Measurements from ENCODE around the gene LYSMD2. TPM values are rescaled to one million over a fixed set of nuclear protein-coding genes. Genes with fewer than 3 reads are reported as not detected.

LYSMD2 gene
- total and polyA plus RNA-seq, 9 of the 15 experiments (the other 6 are each of a cell fraction or from before 2014, with no cell fraction given), result 4.3 to 30.3 (median 9.8) TPM

DNA sequence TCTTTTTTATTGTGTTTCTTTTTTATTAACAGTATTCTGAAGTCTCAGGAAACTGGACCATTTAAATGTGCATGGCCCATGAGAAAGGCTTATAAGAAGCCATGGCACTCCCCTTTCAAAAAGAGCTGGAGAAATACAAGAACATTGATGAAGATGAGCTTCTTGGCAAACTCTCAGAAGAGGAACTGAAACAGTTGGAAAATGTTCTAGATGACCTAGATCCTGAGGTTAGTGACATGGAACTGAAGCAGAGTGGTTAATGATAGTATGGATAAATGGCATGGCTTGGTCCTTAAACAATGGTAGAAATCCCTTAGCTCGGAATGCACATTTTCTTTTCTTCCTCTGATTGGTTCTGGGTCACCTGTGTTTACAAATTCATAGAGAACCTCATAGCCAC is 28.9 kb upstream of the LYSMD2 start:
- Histone ChIP-seq H3K4me3 (no peak overlapping the region), H3K27me3 (ENCODE audit: control insufficient read depth in 2 of 2, insufficient read depth in 2 of 2, low read length in 2 of 2) (no peaks in the 10 kb centered on the region), H4K20me1 (replicated peaks; ENCODE audit: control insufficient read depth, insufficient read depth, low read length) (no peaks in the 10 kb centered on the region), H3K9me3 (replicated peaks; ENCODE audit: control insufficient read depth, insufficient read depth, low read depth, low read length) (no peaks in the 10 kb centered on the region), H3K9ac (ENCODE audit: insufficient read depth in 1 of 2, low read depth in 2 of 2, low read length in 2 of 2) (no peak overlapping the region), H3K27ac (ENCODE audit: extremely low read depth, low read depth, low read length) (no peak overlapping the region), H3K36me3 (ENCODE audit: control insufficient read depth, insufficient read depth, low read length) (no peaks in the 10 kb centered on the region; the same call in 2 of the 3 replicates), H3K79me2 (ENCODE audit: control insufficient read depth, insufficient read depth, low read length) (no peaks in the 10 kb centered on the region), H3K4me2 (ENCODE audit: insufficient read depth, low read length) (no peak overlapping the region), H3K9me1 (ENCODE audit: control insufficient read depth, insufficient read depth, low read length) (no peaks in the 10 kb centered on the region), H3K4me1 (replicated peaks in 1 of 2; ENCODE audit: control insufficient read depth in 2 of 2, insufficient read depth in 2 of 2, low read length in 2 of 2) (peaks cover 0 to 9% of the 10 kb centered on the region in 2 experiments; a peak in 2 of 5 replicates), H2AFZ (ENCODE audit: low read depth, low read length) (no peak overlapping the region)
- BruUV-seq (replicated peaks), result no TSS peak
- FAIRE-seq (no peak), DNase-seq (ENCODE audit: extremely low read depth in 1 of 4, low spot score in 3 of 4) (no peak), ATAC-seq (no peak)
- 67% methylated on average over 1 of the region's 1 CpG for WGBS (ENCODE audit: insufficient coverage, low coverage, missing lambda C conversion rate)
- in situ Hi-C loops (cut with MboI) (no loop called here), intact Hi-C loops (cut with micrococcal nuclease) (no loop called here)
- POLR2A ChIA-PET, result interaction anchor here (1.0 to 3.1 kb wide), 3 partner anchors 9 to 145 kb away, joined by 3 to 9 read pairs (median 4); no protein-coding TSS in a partner anchor
- TF ChIP-seq ZNF696 (CRISPR knock-in tag; conservative IDR thresholded peaks at IDR 0.05) (no peak), ZNF140 (CRISPR knock-in tag; IDR thresholded peaks at IDR 0.05) (no peak), ZNF785 (CRISPR knock-in tag; IDR thresholded peaks at IDR 0.05) (no peak), ZKSCAN1 (IDR thresholded peaks at IDR 0.05; ENCODE audit: low read depth, low read length) (no peak), KDM4B (IDR thresholded peaks at IDR 0.05; ENCODE audit: borderline replicate concordance in 2 of 2, low read depth in 1 of 2) (no peak), HCFC1 (IDR thresholded peaks at IDR 0.05; ENCODE audit: low read depth, low read length) (no peak), ZBTB7A (IDR thresholded peaks at IDR 0.05; ENCODE audit: borderline replicate concordance, control insufficient read depth, low read depth, low read length) (no peak), CXXC5 (CRISPR knock-in tag; IDR thresholded peaks at IDR 0.05) (no peak), DPF2 (IDR thresholded peaks at IDR 0.05) (no peak), TCF7 (IDR thresholded peaks at IDR 0.05; ENCODE audit: borderline replicate concordance) (no peak), HNRNPH1 (optimal IDR thresholded peaks at IDR 0.05; ENCODE audit: low read depth, low read length) (no peak), POLR2H (tag; IDR thresholded peaks at IDR 0.05; ENCODE audit: low read depth) (no peak), PYGO2 (tag; IDR thresholded peaks at IDR 0.05) (no peak), PURB (CRISPR knock-in tag; IDR thresholded peaks at IDR 0.05; ENCODE audit: low read depth) (no peak)
- TF ChIP-seq, protein P1, sequence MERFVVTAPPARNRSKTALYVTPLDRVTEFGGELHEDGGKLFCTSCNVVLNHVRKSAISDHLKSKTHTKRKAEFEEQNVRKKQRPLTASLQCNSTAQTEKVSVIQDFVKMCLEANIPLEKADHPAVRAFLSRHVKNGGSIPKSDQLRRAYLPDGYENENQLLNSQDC (CRISPR knock-in tag; IDR thresholded peaks at IDR 0.05), result no peak
- CTCF ChIA-PET (ENCODE audit: low intra/inter-chr PET ratio), result no interaction called here

Measured in K562 (cell line).